ENCODE results near the gene CREB3L2. TPM values are rescaled to one million over a fixed set of nuclear protein-coding genes. Genes with fewer than 3 reads are reported as not detected.

The CREB3L2 gene
- total RNA-seq, 1 experiment from 2014 or later, result 60.6 TPM

DNA sequence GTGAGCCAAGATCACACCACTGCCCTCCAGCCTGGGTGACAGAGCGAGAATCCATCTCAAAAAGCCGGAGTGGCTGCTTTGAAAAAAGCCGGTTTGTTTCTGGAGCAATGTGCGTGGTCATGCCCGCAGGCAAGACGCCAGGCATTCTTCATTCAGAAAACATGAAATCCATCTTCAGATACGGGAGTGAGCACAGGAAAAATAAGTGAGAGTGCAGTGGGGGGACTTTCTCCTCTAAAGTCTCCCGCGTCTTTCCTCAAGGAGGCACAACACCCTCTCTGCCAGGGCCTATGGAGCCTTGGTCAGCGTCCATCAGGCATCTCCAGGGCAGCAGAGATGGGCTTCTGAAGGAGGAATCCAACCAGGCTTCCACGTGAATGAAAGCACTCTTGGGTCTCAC is 92.8 kb downstream of the CREB3L2 start:
- Mint-ChIP-seq H3K4me3 (no peak overlapping the region), H3K36me3 (peaks cover 76% of the 10 kb centered on the region), H3K9me3 (peaks cover 24% of the 10 kb centered on the region), H3K4me1 (peaks cover 12% of the 10 kb centered on the region), H3K27me3 (ENCODE audit: low read depth) (no peaks in the 10 kb centered on the region), H3K27ac (no peak overlapping the region)
- ChIA-PET CTCF (no interaction called here), POLR2A (no interaction called here)
- no peak for TF ChIP-seq MXD4 (CRISPR knock-in tag; IDR thresholded peaks at IDR 0.05; ENCODE audit: borderline replicate concordance)
- TF ChIP-seq, protein P1, sequence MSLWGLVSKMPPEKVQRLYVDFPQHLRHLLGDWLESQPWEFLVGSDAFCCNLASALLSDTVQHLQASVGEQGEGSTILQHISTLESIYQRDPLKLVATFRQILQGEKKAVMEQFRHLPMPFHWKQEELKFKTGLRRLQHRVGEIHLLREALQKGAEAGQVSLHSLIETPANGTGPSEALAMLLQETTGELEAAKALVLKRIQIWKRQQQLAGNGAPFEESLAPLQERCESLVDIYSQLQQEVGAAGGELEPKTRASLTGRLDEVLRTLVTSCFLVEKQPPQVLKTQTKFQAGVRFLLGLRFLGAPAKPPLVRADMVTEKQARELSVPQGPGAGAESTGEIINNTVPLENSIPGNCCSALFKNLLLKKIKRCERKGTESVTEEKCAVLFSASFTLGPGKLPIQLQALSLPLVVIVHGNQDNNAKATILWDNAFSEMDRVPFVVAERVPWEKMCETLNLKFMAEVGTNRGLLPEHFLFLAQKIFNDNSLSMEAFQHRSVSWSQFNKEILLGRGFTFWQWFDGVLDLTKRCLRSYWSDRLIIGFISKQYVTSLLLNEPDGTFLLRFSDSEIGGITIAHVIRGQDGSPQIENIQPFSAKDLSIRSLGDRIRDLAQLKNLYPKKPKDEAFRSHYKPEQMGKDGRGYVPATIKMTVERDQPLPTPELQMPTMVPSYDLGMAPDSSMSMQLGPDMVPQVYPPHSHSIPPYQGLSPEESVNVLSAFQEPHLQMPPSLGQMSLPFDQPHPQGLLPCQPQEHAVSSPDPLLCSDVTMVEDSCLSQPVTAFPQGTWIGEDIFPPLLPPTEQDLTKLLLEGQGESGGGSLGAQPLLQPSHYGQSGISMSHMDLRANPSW (CRISPR knock-in tag; conservative IDR thresholded peaks at IDR 0.05; ENCODE audit: low read depth), result no peak
- TF ChIP-seq TEAD4 (CRISPR knock-in tag; IDR thresholded peaks at IDR 0.05), result no peak
- no peak for TF ChIP-seq ELF4 (CRISPR knock-in tag; IDR thresholded peaks at IDR 0.05; ENCODE audit: low read depth)
- no peak for TF ChIP-seq ZNF396 (CRISPR knock-in tag; IDR thresholded peaks at IDR 0.05; ENCODE audit: borderline replicate concordance)
- TF ChIP-seq NFATC4 (CRISPR knock-in tag; IDR thresholded peaks at IDR 0.05), result no peak
- TF ChIP-seq KAT7 (CRISPR knock-in tag; IDR thresholded peaks at IDR 0.05; ENCODE audit: borderline replicate concordance), result no peak
- no peak for TF ChIP-seq ZNF671 (CRISPR knock-in tag; IDR thresholded peaks at IDR 0.05)
- TF ChIP-seq, protein P2, sequence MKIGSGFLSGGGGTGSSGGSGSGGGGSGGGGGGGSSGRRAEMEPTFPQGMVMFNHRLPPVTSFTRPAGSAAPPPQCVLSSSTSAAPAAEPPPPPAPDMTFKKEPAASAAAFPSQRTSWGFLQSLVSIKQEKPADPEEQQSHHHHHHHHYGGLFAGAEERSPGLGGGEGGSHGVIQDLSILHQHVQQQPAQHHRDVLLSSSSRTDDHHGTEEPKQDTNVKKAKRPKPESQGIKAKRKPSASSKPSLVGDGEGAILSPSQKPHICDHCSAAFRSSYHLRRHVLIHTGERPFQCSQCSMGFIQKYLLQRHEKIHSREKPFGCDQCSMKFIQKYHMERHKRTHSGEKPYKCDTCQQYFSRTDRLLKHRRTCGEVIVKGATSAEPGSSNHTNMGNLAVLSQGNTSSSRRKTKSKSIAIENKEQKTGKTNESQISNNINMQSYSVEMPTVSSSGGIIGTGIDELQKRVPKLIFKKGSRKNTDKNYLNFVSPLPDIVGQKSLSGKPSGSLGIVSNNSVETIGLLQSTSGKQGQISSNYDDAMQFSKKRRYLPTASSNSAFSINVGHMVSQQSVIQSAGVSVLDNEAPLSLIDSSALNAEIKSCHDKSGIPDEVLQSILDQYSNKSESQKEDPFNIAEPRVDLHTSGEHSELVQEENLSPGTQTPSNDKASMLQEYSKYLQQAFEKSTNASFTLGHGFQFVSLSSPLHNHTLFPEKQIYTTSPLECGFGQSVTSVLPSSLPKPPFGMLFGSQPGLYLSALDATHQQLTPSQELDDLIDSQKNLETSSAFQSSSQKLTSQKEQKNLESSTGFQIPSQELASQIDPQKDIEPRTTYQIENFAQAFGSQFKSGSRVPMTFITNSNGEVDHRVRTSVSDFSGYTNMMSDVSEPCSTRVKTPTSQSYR (CRISPR knock-in tag; IDR thresholded peaks at IDR 0.05), result no peak
- TF ChIP-seq, protein P3, sequence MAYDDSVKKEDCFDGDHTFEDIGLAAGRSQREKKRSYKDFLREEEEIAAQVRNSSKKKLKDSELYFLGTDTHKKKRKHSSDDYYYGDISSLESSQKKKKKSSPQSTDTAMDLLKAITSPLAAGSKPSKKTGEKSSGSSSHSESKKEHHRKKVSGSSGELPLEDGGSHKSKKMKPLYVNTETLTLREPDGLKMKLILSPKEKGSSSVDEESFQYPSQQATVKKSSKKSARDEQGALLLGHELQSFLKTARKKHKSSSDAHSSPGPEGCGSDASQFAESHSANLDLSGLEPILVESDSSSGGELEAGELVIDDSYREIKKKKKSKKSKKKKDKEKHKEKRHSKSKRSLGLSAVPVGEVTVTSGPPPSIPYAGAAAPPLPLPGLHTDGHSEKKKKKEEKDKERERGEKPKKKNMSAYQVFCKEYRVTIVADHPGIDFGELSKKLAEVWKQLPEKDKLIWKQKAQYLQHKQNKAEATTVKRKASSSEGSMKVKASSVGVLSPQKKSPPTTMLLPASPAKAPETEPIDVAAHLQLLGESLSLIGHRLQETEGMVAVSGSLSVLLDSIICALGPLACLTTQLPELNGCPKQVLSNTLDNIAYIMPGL (CRISPR knock-in tag; IDR thresholded peaks at IDR 0.05), result no peak
- no peak for TF ChIP-seq GTF2I (CRISPR knock-in tag; conservative IDR thresholded peaks at IDR 0.05)
- TF ChIP-seq SMAD3 (CRISPR knock-in tag; IDR thresholded peaks at IDR 0.05; ENCODE audit: borderline replicate concordance), result no peak
- TF ChIP-seq FOXP1 (CRISPR knock-in tag; IDR thresholded peaks at IDR 0.05; ENCODE audit: borderline replicate concordance), result no peak
- TF ChIP-seq, protein P4, sequence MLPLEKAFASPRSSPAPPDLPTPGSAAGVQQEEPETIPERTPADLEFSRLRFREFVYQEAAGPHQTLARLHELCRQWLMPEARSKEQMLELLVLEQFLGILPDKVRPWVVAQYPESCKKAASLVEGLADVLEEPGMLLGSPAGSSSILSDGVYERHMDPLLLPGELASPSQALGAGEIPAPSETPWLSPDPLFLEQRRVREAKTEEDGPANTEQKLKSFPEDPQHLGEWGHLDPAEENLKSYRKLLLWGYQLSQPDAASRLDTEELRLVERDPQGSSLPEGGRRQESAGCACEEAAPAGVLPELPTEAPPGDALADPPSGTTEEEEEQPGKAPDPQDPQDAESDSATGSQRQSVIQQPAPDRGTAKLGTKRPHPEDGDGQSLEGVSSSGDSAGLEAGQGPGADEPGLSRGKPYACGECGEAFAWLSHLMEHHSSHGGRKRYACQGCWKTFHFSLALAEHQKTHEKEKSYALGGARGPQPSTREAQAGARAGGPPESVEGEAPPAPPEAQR (CRISPR knock-in tag; IDR thresholded peaks at IDR 0.05), result no peak
- no peak for TF ChIP-seq TEAD1 (CRISPR knock-in tag; IDR thresholded peaks at IDR 0.05)
- TF ChIP-seq ZNF263 (CRISPR knock-in tag; IDR thresholded peaks at IDR 0.05; ENCODE audit: low read depth), result no peak
- TF ChIP-seq RORB (CRISPR knock-in tag; IDR thresholded peaks at IDR 0.05), result no peak
- TF ChIP-seq, protein P5, sequence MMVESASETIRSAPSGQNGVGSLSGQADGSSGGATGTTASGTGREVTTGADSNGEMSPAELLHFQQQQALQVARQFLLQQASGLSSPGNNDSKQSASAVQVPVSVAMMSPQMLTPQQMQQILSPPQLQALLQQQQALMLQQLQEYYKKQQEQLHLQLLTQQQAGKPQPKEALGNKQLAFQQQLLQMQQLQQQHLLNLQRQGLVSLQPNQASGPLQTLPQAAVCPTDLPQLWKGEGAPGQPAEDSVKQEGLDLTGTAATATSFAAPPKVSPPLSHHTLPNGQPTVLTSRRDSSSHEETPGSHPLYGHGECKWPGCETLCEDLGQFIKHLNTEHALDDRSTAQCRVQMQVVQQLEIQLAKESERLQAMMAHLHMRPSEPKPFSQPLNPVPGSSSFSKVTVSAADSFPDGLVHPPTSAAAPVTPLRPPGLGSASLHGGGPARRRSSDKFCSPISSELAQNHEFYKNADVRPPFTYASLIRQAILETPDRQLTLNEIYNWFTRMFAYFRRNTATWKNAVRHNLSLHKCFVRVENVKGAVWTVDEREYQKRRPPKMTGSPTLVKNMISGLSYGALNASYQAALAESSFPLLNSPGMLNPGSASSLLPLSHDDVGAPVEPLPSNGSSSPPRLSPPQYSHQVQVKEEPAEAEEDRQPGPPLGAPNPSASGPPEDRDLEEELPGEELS (CRISPR knock-in tag; IDR thresholded peaks at IDR 0.05), result no peak
- ATAC-seq, result no peak
- DNase-seq (ENCODE audit: low spot score), result no peak
